GM23338 (cell line): ENCODE measurements around the gene THADA.

ENCODE experiments used
- POLR2AphosphoS5 ChIP-seq: IDR thresholded peaks from 2 replicates; pipeline ENCODE4 v1.6.1; 2016; ENCODE audit warnings: antibody characterized with exemption, low read depth
- REST ChIP-seq: IDR thresholded peaks from one replicate; pipeline ENCODE4 v1.6.1; 2018; ENCODE audit warnings: antibody characterized with exemption; ENCODE audit not compliant: unreplicated experiment
- TF ChIP-seq, protein P1 (sequence below), 2 experiments: fragments of 200-600 bp in 1 of 2; sonication (generic) in 1 of 2; conservative IDR thresholded peaks; 2 replicates each; pipeline versions ENCODE4 v1.5.1 to v1.6.1; 2016 to 2017; ENCODE audit warnings: antibody characterized with exemption in 2 of 2, low read depth in 2 of 2, mild to moderate bottlenecking in 2 of 2, moderate library complexity in 1 of 2

- TF ChIP-seq, protein P1, sequence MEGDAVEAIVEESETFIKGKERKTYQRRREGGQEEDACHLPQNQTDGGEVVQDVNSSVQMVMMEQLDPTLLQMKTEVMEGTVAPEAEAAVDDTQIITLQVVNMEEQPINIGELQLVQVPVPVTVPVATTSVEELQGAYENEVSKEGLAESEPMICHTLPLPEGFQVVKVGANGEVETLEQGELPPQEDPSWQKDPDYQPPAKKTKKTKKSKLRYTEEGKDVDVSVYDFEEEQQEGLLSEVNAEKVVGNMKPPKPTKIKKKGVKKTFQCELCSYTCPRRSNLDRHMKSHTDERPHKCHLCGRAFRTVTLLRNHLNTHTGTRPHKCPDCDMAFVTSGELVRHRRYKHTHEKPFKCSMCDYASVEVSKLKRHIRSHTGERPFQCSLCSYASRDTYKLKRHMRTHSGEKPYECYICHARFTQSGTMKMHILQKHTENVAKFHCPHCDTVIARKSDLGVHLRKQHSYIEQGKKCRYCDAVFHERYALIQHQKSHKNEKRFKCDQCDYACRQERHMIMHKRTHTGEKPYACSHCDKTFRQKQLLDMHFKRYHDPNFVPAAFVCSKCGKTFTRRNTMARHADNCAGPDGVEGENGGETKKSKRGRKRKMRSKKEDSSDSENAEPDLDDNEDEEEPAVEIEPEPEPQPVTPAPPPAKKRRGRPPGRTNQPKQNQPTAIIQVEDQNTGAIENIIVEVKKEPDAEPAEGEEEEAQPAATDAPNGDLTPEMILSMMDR (conservative IDR thresholded peaks at IDR 0.05; ENCODE audit: low read depth in 2 of 2) = no peak
- TF ChIP-seq POLR2AphosphoS5 (no peak), REST (no peak)
Measured at GRCh38 chr2:43302182-43302960, 293.5 kb downstream of the THADA start.
